Eye (tissue), 1 donor: ENCODE results near the gene CCHCR1.
A peak's percentile ranks its signal among the peaks of the same experiment; 100 is the strongest.
"Not testable (repeated sequence)": the region's sequence is repeated elsewhere in the genome, so short reads cannot be mapped to it uniquely, and the experiment has no call there.

Source experiments
- DNase-seq: peaks from one replicate; pipeline ENCODE4 v3.0.0-alpha.2; 2015

CCHCR1 gene, protein sequence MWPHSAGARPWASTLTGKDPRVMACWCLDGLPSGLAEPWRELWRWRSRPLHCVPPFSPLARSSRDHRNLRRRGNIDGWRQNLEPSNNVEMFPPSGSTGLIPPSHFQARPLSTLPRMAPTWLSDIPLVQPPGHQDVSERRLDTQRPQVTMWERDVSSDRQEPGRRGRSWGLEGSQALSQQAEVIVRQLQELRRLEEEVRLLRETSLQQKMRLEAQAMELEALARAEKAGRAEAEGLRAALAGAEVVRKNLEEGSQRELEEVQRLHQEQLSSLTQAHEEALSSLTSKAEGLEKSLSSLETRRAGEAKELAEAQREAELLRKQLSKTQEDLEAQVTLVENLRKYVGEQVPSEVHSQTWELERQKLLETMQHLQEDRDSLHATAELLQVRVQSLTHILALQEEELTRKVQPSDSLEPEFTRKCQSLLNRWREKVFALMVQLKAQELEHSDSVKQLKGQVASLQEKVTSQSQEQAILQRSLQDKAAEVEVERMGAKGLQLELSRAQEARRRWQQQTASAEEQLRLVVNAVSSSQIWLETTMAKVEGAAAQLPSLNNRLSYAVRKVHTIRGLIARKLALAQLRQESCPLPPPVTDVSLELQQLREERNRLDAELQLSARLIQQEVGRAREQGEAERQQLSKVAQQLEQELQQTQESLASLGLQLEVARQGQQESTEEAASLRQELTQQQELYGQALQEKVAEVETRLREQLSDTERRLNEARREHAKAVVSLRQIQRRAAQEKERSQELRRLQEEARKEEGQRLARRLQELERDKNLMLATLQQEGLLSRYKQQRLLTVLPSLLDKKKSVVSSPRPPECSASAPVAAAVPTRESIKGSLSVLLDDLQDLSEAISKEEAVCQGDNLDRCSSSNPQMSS

DNA sequence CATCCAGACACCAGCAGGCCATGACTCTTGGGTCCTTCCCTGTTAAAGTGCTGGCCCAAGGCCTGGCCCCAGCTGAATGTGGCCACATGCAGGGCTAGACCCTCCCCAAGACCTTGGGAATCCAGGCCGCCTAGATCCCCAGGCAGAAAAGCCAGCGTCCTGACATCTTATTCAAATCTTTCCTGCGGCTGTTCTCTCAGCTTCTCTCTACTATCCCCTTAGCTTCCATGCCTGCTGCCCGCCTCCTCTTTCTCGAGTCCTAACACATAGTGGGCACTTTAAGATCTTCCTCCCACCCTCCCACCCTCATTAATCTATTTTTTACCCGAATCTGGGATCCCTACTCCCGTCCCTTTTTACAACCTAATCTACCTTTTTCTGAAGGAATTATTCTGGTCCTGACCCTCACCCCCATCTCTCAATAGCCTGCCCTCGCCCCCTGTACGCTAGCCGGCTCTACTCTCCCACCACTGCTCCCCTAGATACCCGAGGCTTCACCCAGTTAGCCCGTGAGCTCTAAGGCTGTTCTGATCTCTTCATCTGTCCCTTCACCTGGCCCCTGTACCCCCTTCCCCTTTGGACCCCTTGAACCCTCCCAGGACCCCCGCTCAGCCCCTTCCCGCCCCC, at the start of gene CCHCR1:
TSS of gene CCHCR1 (minus strand) at position 290 of the 627 bp plus-strand sequence. CDS start at position 88, 202 bp downstream.
- DNase-seq: no peak

DNA sequence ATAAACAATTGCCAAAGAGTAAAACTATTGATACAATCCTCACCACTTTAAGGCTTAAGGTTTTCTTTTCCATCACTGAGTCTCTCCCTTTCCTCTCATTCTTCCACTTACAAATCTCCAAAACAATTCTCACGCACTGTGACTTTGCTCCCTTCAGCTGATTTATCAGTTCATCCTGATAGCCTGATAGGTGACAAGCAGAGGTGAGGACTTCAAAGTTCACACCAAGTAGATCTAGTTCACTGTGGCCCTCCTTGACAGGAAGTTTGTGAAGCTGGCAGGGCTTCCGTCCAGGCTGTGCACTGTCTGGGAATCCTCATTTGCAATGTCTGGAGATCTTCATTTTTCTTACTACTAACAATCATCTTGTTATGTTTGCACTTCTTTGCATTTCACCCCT, 48.0 kb upstream of the CCHCR1 start:
- DNase-seq: no peak

DNA sequence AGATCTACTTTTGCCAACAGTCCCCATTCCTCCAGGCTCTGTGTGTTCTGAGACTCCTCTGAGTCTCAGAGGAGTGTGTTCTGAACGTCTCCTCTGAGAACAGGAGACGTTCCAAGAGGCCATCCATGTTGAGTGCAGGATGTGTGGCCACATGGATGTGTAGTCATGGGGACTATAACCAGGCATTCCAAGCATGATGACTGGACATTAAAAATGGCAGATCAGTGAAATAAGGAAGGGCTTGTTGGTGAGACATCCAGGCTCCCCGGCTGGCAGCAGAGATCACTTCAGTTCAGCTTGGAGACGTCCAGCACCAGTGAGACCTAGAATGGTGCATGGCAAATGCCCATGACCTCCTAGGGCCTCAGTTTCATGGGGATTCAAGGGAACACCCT, 47.1 kb upstream of the CCHCR1 start:
- no peak for DNase-seq

DNA sequence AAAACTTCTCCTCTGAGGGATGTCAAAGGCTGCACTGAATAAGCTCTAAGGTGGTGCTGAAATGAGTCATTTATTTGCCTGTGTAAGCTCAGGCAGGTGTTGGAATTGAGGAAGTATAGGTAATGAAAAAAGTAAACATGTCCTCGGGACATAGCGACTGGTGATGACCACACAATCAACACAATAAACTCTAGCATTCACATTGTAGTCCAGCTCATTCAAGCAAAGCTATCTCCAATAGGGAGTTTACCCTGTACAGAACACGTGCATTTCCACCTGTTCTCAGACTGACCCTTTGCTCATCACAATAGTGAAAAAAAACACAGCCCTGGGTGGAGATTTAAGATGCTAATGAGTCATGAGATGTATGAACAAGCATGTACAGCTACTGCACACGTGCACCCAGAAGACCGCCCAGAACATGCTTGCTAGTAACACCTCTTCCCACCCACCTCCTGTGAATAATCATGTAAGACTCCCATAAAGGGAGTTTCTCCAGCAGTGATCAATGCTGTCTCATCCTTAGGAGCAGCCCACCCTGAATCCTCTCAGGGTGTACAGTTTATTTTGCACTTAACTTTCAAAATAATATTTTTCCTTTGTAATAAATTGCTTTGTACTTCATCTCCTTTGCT, 45.9 kb upstream of the CCHCR1 start:
- DNase-seq: no peak

DNA sequence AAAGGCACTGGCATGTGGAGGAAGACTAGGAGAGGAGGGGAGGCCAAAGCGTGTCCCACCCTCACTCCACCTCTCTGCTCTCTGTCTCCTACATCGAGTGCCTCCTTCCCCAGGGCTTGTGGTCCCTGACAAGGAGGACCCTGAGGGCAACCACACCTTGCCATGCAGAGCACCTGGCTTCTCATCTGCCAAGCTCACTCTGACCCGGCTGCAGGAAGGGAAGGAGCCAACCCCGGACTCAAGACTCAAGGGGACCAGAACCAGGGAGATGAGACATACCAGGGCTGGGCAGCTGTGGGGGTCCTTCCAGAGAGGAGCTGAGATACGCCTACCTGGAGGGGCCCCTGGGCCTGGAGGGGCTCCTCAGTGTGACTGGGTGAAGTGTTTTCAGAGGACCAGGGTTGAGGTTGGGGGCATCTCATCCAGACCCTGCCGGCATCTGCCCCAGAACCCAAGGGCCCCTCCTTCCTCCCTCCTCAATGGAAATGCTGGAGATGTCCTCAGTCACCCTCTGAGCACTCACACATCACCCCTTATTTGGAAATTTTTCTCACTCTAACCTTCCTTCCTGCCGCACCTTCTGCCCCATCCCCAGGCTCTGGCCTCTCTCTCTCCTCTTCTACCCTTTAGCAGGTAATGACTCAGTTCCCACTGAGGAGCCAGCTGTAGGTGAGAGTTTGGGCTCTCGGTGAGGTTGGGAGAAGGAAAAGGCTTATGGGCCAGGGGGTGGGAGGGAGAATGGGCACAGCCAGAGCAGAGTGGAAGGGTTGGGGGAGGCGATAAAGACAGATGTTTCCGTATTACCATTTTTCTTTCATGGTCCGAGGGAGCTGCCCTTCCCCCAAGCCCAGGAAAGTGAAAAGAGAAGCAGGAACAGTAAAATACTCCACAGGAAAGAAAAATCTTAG, 44.9 kb upstream of the CCHCR1 start:
- no peak for DNase-seq

DNA sequence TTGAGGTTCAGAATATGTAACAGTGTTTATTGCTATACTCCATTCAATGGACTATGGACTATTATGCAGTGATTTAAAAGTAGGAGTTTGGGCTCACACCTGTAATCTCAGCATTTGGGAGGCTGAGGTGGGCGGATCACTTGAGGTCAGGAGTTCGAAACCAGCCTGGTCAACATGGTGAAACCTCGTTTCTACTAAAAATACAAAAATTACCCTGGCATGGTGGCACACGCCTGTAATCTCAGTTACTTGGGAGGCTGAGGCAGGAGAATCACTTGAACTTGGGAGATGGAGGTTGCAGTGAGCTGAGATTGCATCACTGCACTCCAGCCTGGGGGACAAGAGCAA, 41.5 kb upstream of the CCHCR1 start:
- not testable (repeated sequence) for DNase-seq

DNA sequence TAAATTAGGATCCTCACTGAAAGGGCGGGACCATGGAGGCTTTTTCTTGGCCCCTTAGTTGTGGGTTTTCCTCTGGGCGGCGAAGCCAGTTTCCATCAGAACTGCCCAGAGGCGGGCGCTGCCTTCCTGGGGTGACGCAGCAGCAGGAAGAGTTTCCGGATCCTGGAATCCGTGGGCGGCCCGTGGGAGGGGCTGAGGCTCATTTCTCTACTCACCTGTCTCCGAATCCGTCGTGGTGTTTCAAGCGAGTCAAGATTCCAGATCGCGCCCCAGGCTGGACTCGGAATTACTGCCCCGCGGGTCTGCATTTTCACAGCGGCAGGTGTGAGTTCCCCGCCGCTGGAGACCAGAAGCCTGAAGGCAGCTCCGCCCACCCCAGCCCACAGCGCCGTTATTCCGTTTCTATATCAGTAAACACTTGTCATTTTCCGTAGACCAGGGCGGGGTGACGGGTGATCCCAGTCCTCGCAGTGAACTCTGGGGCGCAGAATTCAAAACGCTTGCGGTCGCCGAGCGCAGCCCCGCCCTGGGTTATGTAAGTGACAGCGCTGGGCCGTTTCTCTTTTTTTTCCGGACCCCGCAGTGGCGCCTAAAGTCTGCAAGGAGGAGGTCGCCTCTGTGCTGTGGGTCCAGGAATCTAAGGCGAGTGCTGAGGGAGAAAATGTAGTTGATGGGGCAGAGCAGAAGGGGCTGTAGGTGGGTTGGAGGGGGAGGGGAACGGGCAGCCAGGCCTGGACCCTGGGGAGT, 40.1 kb upstream of the CCHCR1 start:
- peak; percentile 90 for DNase-seq

DNA sequence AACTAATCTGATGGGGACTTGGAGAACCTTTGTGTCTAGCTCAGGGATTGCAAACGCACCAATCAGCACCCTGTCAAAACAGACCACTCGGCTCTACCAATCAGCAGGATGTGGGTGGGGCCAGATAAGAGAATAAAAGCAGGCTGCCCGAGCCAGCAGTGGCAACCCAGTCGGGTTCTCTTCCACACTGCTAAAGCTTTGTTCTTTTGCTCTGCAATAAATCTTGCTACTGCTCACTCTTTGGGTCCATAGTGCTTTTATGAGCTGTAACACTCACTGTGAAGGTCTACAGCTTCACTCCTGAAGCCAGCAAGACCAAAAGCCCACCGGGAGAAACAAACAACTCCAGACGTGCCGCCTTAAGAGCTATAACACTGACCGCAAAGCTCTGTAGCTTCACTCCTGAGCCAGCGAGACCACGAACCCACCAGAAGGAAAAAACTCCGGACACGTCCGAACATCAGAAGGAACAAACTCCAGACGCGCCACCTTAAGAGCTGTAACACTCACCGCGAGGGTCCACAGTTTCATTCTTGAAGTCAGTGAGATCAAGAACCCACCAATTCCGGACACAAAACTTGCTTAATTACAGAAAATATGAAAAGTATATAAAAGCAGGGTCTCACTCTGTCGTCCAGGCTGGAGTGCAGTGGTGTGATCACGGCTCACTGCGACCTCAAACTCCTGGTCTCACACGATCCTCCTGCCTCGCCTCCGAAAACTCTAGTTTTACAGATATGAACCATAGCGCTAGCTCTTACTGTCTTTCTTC, 38.8 kb upstream of the CCHCR1 start:
- DNase-seq: not testable (repeated sequence)

DNA sequence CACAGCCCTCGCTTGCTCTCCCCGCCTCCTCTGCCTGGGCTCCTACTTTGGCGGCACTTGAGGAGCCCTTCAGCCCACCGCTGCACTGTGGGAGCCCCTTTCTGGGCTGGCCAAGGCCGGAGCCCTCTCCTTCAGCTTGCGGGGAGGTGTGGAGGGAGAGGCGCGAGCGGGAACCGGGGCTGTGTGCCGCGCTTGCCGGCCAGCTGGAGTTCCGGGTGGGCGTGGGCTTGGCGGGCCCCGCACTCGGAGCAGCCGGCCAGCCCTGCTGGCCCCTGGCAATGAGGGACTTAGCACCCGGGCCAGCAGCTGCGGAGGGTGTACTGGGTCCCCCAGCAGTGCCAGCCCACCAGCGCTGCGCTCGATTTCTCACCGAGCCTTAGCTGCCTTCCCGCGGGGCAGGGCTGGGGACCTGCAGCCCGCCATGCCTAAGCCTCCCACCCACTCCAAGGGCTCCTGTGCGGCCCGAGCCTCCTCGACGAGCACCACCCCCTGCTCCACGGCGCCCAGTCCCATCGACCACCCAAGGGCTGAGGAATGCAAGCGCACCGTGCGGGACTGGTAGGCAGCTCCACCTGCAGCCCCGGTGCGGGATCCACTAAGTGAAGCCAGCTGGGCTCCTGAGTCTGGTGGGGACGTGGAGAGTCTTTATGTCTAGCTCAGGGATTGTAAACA, 37.8 kb upstream of the CCHCR1 start:
- DNase-seq: not testable (repeated sequence)

DNA sequence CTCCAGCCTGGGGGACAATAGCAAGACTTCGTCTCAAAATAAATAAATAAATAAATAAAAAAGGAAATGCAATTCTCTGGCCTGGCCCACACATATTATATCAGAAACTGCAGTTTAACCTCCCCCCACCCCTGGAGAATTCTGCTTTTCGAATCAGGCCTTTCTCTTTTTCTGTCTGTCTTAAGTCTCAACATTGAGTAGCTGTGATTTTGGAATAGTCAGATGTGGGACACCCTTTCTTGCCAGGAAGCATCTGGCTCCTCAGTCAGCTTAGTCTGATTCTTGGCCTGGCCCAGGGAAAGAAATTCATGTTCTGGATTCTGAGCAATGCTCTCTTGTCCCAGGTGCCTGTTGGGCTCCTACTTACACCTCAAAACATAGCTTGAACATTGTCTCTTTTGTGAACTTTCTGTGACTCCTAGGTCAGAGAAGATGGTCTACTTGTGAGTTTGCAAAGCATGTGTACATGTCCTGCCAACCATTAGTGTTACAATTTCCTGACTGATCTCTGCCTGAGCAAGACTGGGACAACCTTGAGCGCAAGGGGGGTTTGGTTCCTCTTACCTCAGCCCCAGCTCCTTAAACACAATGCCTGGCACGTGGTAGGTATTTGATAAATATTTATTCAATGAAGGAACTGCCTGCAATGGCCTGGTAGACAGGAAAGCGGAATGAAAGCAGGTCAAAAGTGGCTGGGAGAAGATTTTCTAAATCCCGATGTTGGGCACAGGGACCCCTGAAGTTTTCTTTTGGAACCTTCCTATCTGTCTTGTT, 36.6 kb upstream of the CCHCR1 start:
- DNase-seq: no peak

DNA sequence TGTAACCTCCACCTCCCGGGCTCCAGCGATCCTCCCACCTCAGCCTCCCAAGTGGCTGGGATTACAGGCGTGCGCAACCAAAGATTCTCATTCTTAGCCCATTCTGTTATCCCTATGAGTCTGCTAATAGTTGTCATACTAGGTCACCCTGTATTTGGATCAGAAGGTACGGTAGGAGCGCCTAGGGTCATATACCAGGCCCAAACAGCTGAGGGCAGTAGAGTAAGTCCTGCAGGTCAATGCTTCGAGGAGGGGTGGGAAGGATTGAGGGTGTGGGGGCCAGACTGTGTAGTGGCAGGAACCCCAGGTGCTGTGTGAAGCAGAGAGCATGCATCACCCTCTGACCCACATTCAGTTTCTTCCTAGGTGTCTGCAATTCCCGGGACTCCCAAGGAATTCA, 35.6 kb upstream of the CCHCR1 start:
- DNase-seq: no peak

DNA sequence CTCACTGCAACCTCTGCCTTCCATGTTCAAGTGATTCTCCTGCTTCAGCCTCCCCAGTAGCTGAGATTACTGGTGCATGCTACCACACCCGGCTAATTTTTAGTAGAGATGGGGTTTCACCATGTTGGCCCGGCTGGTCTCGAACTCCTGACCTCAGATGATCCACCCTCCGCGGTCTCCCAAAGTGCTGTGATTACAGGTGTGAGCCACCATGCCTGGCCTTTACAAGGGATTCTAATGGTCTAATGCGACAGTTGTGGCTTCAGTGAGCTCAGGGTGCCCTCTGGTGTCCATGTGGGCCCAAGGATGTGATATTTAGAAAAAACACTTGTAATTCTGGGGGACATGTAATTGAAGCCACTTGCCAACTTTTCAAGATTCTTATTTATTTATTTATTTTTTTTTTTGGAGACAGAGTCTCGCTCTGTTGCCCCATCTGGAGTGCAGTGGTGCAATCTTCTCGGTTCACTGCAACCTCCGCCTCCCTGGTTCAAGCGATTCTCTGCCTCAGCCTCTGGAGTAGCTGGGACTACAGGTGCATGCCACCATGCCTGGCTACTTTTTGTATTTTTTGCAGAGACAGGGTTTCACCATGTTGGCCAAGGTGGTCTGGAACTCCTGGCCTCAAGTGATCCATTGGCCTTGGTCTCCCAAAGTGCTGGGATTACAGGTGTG, 35.0 kb upstream of the CCHCR1 start:
- DNase-seq: peak; percentile 78

DNA sequence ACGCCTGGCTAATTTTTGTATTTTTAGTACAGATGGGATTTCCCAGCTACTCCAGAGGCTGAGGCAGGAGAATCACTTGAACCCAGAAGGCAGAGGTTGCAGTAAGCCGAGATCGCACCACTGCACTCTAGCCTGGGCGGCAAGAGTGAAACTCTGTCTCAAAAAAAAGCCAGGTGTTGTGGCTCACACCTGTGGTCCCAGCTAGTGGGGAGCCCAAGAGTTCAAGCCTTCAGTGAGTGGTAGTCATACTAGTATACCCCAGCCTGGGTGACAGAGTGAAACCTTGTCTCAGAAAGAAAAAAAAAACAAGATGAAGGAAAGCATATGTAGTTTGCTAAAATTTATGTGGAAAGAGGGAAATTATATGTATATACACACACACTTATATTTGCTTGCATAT, 32.9 kb upstream of the CCHCR1 start:
- DNase-seq: no peak

DNA sequence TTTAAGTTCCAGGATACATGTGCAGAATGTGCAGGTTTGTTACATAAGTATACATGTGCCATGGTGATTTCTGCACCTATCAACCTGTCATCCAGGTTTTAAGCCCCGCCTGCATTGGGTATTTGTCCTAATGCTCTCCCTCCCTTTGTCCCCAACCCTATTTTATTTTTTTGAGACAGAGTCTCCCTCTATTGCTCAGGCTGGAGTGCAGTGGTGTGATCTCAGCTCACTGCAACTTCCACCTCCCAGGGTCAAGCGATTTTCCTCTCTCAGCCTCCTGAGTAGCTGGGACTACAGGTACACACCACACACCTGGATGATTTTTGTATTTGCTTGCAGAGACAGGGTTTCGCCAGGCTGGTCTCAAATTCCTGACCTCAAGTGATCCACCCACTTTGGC, 31.6 kb upstream of the CCHCR1 start:
- DNase-seq: not testable (repeated sequence)

DNA sequence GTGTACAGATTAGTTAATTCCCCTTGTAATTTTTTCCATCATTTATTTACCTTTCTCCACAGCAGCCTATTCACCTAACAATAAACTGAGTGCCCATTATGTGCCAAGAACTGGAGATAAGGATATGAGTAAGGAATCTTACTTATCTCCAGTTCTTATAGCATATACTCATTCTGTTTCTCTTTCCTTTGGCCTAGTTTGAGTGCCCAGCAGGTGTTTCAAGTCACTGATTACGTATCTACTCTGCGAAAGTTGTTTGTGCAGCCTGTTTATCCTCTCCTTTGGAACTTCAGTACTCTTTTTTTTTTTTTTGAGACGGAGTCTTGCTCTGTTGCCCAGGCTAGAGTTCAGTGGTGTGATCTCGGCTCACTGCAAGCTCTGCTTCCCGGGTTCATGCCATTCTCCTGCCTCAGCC, 30.2 kb upstream of the CCHCR1 start:
- no peak for DNase-seq

DNA sequence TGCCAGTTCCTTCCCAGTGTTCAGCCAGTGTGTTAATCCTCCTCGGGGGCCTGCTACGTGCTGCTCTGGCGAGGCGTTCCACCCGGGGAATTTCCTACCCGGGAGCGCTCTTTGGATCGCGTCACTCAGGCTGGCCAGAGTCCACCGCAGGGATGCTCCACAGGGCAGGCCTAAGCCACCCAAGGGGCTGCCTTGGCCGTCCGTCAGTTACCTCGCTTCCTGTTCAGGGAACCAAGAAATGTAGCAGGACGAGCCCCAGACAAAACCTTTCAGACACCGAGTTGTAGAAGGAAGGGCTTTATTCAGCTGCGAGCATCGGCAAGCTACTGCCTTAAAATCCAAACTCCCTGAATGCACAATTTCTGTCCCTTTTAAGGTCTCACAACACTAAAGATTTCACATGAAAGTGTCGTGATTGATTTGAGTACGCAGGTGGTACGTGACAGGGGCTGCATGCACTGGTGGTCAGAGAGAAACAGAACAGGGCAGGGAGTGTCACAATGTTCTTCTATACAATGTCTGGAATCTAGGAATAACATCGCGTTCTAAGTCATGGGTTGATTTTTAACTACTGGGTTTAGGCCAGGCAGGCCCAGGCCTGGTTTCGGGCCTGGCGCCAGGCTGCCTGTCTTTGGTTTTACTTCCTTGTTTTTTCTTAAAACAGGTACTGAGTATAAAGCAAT, 28.6 kb upstream of the CCHCR1 start:
- no peak for DNase-seq

DNA sequence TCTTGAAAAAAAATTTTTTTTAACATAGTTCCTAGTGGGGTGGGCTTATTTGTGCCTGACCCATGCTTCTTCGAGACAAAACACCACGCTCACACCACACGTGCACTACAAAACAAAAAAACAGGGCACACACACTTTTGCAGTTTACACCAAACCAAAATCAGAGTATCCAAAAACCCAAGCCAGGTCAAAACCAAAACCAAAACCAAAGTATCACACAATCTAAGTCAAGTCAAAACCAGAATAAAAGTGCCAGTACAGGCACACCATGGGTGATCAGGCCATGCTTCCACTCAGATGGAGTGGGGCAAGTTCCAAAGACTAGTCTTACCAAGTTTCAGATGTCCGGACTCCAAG, 28.1 kb upstream of the CCHCR1 start:
- DNase-seq: not testable (repeated sequence)

DNA sequence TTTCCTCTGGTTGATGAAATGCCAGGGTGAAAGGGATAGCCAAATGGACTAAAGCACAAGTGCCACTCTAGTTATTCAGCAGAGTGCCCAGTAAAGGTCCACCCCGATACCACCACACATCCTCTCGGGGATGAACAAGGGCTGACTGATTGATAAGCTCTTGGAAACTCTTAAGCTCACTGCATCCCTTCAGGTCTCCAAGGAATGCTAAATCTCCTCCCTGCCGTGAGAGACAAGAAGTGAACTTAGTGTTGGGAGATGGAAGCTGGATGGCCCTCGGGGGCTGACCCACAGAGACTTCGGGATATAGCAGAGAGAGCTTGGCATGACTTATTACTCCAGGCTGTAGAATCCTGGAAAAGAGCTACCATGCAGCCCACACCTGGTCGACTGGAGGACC, 26.3 kb upstream of the CCHCR1 start:
- not testable (repeated sequence) for DNase-seq
